ENCODE measurements around the gene TECTA.

- no peak for TF ChIP-seq CTCF (IDR thresholded peaks at IDR 0.05)
- TF ChIP-seq POLR2A (IDR thresholded peaks at IDR 0.05) = no peak
Measured at GRCh38 chr11:121081321-121081720, 19.7 kb upstream of the TECTA start.
